Activated CD4-positive, alpha-beta T cell treated with anti-CD3 and anti-CD28 coated beads, Interleukin-2, amount 50 U/mL, for 16 hours (primary cell): Measurements from ENCODE around the gene HENMT1.
A peak's percentile ranks its signal among the peaks of the same experiment; 100 is the strongest.
"Not testable (repeated sequence)": the region's sequence is repeated elsewhere in the genome, so short reads cannot be mapped to it uniquely, and the experiment has no call there.

Source experiments
- DNase-seq: peaks from one replicate; pipeline ENCODE4 v3.0.0-alpha.2; 2020

Gene HENMT1

DNA sequence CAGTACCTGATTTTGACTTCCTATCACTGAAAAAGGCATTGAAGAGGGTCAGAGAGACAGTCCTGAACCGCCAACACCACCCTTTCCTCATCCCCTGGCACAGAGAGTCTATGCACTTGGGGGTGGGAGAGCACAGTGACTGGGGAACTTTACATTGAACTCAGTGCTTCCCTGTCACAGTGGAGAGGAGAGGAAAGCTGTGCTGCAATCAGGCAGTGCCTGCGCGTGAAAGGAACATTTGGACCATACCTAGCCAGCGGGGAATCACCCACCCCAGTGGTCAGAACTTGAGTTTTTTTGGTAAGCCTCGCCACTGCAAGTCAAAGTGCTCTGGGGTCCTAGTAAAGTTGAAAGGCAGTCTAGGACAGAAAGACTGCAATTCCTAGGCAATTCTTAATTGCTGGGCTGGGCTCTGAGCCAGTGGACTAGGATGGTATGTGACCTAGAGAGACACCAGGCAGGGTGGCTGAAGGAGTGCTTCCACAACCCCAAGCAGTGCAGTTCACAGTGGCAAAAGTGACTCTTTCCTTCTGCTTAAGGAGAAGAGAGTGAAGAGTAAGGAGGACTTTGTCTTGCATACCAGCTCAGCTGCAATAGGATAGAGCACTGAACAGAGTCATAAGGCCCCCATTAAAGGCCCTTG is 9.4 kb upstream of the HENMT1 start:
- no peak for DNase-seq

DNA sequence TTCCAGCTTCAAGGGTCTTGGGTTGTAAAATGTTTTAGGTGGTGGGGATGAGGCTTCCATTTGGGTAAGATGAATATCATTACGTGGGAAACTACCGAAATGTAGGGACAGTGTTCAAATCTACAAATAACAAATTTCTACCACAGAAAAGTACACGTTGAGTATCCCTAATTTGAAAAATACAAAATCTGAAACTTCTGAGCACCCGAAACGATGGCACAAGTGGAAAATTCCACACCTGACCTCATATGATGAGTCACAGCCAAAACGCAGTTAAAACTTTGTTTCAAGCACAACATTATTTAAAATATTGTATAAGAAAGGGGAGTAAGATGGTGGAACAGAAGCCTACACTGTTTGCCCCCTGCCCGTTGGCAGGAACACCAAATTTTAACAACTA is 8.8 kb upstream of the HENMT1 start:
- peak; percentile 16 for DNase-seq

DNA sequence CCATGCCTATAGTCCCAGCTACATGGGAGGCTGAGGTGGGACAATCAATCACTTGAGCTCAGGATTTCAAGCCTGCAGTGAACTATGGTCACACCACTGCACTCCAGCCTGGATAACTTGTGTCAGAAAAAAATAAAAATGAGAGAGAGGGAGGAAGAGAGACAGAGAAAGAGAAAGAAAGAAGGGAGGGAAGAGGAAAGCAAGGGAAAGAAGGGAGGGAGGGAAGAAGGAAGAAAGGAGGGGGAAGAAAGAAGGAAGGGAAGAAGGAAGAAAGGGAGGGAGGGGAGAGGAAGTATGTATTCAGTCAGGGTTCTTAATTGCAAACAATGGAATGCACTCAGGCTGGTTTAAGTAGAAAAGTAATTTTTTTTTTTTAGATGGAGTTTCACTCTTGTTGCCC is 7.9 kb upstream of the HENMT1 start:
- DNase-seq = no peak

DNA sequence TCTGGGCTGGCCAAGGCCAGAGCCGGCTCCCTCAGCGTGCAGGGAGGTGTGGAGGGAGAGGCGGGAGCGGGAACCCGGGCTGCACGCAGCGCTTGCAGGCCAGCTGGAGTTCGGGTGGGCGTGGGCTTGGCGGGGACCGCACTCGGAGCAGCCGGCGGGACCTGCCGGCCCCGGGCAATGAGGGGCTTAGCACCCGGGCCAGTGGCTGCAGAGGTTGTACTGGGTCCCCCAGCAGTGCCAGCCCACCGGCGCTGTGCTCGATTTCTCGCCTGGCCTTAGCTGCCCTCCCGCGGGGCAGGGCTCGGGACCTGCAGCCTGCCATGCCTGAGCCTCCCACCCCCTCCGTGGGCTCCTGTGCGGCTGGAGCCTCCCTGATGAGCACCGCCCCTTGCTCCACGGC is 6.5 kb upstream of the HENMT1 start:
- DNase-seq = not testable (repeated sequence)

DNA sequence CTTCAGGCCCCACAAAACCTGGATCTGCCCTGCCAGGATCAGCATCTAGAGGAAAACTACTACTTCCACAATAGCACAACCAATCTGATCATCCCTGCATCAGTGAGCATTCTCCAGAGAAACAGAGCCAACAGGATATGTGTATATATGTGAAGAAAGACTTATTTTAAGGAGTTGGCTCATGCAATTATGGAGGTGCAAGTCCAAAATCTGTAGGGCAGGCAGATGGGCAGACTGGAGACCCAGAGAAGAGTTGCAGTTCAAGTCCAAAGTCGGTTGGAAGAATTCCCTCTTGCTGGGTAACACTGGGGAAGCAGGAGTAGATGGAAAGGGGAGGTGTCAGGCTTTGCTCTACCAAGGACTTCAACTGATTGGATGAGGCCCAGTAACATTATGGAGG is 4.9 kb upstream of the HENMT1 start:
- no peak for DNase-seq

DNA sequence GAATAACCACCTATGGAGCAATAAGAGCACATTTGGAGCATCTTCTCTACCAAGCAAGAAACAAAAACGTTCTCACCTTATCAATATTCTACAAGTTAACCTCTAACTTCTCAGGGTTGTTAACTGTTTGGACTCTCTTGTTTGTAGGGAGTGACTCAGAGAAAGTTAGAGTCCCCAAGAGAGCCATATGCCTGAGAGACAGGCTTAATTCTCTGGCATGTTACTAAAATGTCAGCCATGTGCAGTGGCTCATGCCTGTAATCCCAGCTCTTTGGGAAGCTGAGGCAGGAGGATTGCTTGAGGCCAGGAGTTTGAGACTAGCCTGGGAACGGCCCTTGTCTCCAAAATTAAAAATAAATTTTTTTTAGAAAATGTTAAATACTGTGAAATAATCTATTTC is 4.2 kb upstream of the HENMT1 start:
- DNase-seq = no peak

DNA sequence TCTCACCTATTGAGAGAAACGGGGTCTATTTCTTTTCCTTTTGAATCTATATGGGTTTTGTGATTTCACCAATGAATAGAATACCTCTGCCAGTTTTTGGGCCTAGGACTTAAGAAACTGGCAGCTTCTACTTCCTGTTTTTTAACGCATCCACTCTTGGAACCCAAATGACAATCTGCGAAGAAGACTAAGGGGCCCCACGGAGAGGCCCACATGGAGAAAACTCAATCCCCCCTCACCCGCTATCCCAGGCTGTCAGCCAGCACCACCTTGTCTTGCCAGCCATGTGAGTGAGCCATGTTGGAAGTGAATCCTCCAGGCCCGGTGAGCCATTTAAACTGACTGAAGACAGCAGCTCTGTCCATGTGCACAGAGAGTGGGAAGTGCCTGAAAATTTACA is 3.6 kb upstream of the HENMT1 start:
- no peak for DNase-seq

DNA sequence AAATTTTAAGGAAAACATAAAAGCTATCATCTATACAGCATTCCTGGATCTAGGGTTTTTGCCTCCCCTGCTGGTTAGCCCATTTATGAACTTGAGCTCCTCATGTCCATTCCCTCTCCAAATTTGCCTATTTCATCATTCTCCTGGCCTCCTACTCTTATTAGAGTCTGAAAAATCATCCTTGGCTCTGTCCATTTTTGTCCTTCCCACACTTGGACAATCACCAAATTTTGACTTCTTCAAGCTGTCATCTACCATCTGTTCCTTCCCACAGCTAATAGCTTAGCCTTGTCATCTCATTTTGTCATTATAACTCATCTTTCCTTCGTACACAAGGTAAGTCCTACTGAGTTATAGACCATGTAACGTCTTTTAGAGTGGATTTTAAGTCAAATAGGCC is 2.2 kb upstream of the HENMT1 start:
- no peak for DNase-seq

DNA sequence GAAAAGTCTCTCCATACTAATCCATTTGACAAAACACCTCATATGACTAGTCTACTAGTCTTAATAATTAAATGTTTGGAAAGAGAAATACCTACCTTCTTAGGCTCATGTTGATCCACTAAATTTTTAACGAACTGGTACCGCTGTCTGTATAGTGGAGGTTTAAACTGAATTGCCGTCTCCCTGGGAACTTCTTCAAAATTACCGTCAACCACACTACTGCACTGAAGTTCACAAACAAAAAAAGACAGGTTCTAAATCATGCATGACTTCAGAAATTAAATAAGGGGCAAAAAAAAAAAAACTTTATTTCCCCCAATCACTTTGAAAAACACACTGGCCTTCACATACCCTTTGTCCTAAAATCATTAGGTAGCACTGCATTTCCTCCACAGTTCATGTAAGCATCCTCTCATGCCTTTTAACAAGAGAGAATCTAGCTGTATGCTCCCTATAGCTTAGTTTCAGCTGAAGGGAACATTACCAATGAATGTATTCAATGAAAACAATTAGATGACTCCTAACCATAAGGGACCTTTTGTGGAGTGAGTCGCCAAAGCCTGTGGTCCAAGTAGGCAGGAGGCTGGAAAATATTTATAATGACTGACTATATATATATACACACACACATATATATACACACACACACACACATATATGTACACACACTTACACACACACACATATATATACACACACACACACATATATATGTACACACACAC is 3.4 kb downstream of the HENMT1 start:
- no peak for DNase-seq

DNA sequence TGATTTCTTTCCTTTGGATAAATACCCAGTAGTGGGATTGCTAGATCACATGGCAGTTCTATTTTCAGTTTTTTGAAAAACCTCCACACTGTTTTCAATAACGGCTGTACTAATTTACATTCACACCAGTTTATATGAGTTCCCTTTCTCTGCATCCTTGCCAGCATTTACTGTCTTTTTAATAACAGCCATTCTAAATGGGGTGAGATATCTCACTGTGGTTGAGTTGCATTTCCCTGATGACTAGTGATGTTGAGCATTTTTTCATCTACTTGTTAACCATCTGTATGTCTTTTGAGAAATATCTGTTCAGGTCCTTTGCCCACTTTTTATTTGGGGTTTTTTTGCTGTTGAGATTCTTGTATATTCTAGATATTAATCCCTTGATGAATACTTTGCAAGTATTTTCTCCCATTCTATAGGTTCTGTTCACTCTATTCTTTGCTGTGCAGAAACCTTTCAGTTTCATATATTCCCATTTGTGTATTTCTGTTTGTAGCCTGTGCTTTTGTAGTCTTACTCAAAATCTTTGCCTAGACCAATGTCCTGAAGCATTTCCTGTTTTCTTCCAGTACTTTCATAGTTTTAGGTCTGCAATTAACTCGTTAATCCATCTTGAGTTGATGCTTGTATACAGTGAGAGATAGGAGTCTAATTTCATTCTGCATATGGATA is 7.3 kb downstream of the HENMT1 start:
- no peak for DNase-seq

DNA sequence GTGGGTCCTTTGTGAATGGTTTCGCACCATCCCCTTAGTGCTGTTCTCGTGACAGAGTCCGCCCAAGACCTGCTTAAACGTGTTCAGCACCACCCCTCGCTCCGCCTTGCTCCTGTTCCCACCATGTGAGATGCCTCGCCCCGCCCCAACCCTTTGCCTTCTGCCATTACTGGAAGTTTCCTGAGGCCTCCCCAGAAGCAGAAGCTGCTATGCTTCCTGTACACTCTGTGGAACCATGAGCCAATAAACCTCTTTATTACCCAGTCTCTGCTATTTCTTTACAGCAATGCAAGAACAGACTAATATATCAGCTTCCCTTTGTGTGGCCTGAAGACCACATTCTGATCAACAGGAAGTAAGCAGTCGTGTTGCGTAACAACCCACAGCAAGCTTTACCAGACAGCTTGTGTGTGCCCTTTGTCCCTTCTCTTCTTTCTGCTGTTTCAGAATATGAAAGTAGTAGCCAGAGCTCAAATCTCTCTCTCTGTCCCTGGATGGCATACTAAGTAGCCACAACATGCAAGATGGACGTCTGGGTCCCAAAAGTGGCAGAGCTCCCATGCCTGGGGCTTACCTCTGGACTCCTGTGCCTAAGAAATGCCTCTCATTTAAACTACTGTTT is 14.1 kb downstream of the HENMT1 start:
- peak; percentile 81 for DNase-seq

DNA sequence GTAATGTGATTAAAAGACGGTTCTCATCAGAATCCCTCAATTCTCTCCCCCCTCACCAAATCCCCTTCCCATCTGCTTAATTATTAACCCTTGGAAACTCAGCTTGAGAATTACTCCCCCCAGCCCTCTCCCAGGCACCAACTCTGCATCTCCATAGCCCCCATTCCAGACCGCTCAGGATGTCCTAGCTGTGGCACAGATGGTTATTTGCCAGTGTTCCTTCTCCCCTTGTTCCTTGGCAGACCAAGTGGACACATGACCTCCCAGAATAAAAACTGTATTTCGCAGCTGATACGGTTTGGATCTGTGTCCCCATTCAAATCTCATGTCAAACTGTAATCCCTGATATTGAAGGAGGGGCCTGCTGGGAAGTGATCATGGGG is 14.6 kb downstream of the HENMT1 start:
- DNase-seq = no peak

DNA sequence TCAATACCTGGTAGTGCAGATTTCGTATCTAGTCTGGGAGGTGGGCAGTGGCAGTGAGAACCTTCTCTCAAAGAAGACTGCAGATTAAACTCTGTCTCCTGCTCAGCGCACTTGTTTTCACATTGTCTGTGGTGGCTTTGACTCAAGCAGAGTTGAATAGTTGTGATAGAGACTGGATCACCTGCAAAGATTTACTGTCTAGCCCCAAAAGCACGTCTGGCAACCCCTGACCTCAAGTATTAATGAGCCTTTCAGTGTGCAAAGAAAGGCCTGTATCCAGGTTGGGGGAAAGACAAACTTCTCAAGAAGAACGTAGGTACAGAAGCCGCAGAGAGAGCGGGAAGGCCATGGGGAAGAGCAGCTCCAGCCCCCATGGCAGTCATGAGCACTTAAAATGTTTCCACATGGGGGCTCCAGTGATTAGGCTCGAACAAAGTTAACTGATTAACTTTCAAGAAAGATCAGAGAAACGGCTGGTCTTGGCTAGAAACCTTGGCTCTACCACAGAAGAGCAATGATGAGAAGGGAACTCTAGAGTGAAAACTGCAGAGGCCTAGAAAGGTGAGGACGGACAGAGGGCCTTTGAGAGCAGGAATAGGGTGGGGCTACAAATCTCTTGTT is 15.2 kb downstream of the HENMT1 start:
- no peak for DNase-seq

DNA sequence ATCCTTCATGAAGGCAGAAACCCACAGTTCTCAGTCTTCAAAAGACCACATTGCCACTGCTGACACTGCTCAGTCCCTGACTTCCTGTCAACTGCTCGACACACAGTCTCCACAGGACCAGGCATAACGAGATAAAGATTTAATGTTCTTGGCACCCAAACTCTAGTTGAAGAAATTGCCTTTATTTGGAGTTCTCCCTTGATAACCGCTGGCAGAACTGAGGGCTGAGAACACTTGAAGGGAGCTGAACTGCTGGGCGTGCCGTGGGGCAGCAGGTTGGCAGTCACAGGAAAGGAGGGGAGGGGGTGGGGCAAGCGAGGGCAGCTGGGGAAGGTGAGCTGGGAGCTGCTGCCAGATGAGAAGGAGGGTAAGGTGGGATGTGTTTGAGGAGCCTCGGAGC is 15.9 kb downstream of the HENMT1 start:
- DNase-seq = peak; percentile 55

DNA sequence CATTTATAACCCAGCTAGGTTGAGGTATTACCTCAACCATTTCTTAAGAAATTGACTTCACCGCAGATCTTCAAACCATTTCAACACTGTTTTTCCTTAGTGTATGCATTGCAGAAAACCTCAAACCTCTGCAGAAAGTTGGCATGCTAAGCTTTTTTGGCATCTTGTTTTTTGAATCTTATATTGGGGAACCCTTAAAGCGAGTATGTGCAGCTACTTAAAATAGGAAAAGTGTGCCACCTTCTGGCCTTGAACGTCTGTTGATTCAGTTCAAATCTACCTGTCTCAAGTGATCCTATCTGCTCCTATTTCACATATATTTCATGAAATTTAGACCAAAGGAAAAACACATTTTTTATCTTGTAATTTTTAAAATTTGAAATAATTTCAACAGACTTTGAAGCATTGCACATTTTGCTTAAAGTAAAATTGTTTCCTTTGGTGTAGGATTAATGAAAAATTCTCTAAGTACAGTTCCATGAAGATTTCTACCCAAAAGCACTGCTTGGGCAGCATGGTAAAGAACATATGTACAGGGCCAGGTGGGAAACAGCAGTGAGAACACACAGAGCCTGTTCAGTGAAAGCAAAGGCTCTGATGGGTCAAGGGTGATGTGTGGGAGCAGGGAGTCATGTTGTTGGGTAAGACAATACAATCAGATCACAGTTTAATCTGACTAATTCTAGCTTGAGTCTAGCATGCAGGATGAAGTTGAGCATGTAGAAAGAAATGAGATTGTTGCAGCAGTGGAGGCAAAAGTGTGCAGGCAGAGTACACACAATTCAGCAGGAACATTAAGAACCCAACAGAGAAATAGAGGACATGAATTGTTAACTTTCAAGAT is 17.2 kb downstream of the HENMT1 start:
- peak; percentile 72 for DNase-seq

DNA sequence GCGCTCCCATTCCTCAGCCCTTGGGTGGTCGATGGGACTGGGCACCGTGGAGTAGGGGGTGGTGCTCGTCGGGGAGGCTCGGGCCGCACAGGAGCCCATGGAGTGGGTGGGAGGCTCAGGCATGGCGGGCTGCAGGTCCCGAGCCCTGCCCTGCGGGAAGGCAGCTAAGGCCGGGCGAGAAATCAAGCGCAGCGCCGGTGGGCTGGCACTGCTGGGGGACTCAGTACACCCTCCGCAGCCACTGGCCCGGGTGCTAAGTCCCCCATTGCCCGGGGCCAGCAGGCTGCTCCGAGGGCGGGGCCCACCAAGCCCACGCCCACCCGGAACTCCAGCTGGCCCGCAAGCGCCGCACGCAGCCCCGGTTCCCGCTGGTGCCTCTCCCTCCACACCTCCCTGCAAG is 20.0 kb downstream of the HENMT1 start:
- not testable (repeated sequence) for DNase-seq

DNA sequence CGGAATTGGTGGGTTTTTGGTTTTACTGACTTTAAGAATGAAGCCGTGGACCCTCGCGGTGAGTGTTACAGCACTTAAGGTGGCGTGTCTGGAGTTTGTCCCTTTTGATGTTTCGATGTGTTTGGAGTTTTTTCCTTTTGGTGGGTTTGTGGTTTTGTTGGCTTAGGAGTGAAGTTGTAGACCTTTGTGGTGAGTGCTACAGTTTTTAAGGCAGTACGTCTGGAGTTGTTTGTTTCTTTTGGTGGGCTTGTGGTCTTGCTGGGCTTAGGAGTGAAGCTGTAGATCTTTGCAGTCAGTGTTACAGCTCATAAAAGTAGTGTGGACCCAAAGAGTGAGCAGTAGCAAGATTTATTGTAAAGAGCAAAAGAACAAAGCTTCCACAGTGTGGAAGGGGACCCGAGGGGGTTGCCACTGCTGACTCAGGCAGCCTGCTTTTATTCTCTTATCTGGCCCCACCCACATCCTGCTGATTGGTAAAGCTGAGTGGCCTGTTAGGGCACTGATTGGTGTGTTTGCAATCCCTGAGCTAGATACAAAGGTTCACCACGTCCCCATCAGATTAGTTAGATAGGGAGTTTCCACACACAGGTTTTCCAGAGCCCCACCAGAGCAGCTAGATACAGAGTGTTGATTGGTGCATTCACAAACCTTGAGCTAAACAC is 20.9 kb downstream of the HENMT1 start:
- DNase-seq = no peak

DNA sequence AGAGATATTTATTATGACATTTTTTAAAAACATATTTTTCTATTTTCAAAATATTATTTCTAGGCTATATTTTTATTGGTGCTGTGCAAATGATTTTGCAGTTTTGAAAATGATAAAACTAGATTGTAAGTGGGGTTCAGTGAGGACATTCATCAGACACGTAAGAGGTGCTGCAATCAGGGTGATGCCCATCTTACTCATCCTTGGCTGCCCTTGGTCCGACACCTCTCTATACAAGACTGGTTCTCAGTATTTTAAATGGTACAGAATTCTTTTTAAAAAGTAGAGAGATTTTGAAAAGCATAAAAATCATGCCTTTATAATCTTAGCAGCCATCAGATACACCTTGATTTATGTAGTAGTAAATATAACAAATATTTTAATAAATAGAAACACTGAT is 24.0 kb downstream of the HENMT1 start:
- DNase-seq = no peak

DNA sequence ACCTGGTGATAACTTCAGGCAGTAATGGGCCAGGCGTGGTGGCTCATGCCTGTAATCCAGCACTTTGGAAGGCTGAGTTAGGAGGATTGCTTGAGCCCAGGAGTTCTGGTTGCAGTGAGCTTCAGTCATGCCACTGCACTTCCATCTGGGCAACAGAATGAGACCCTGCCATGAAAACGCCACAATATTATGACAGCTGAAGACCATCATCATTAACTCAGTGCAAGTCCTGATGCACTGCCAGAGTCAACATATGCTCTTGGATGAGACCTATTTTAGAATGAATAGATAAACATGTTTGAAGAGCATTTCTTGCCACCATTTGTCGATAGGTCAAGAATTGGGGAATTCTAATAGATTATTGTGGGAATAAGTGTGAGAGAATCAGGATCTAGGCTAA is 26.4 kb downstream of the HENMT1 start:
- DNase-seq = no peak

DNA sequence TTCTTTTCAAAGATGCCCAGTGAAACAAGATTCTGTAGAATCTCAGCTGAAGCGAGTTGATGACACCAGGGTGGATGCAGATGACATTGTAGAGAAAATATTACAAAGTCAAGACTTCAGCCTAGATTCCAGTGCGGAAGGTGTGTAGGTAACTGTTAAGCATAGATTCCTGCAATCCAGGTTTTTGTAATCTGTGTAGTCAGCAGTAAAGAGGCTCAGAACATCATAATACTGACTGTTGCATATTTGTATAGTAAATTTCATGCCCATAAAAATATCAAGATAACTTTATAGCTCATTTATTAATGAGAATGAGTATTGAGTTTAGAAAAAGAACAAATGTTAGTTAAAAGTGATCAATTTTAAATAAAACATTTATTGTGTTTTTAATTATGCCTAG is 32.2 kb downstream of the HENMT1 start:
- no peak for DNase-seq

DNA sequence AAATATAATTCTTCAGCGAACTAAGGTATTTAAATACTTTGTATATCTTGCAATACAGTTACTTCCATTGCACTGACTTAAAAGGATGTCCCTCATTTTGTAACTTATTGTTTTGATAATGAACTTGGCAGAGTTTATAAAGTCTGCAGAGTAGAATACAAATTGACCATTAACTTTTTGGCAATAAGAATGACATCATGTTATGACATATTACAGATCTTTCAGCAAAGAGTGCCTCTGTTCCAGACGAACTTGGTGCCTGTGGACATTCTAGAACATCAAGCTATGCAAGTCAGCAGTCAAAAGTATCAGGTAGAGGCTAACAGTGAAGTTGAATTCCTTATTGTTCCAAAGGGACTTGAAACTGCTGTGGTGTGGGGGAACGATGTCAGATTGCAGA is 32.9 kb downstream of the HENMT1 start:
- DNase-seq = no peak

DNA sequence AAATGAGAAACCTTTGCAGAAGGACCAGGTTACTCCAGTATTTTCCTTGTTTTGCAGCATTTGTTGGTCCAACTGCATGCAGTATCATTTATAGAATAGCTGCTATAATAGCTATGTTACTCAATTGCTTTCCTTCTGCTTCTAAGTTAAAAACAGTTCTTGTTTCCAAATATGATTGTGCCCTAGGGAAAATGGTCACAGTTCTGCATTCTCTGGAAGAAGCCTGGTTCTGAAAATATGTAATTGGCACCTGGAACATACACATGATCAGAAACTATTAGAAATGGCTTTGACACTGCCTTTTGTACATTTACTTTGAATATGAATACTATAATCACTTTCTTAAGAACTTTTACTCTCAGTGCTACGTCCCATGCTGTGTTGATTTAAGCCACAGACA is 33.6 kb downstream of the HENMT1 start:
- DNase-seq = no peak
